ENCODE measurements around the gene SPATA31C1.
"Not testable (repeated sequence)": the region's sequence is repeated elsewhere in the genome, so short reads cannot be mapped to it uniquely, and the experiment has no call there.

SPATA31C1 gene

DNA sequence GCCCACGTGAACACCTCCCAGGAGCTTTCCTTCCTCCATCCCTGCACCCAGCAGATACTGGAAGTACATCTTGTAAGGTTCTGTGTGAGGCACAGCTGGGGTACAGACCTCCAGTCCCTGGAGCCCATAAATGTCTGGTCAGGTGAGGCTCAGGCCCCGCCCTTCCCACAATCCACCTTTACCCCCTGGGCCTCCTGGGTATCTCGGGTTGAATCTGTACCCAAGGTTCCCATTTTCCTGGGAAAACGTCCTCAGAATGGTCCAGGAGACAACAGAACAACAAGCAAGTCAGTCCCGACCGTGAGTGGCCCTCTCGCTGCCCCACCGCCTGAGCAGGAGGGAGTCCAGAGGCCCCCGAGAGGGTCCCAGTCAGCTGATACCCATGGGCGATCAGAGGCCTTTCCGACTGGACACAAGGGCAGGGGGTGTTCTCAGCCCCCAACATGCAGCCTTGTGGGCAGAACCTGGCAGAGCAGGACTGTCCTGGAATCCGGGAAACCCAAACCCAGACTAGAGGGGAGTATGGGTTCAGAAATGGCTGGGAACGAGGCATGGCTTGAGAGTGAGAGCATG is 30.7 kb upstream of the SPATA31C1 start:
- no peak for DNase-seq (ENCODE audit: low read depth)

- no peak for DNase-seq (ENCODE audit: low read depth)
Observed at GRCh38 chr9:87887661-87888480, 29.9 kb upstream of the SPATA31C1 start.

DNA sequence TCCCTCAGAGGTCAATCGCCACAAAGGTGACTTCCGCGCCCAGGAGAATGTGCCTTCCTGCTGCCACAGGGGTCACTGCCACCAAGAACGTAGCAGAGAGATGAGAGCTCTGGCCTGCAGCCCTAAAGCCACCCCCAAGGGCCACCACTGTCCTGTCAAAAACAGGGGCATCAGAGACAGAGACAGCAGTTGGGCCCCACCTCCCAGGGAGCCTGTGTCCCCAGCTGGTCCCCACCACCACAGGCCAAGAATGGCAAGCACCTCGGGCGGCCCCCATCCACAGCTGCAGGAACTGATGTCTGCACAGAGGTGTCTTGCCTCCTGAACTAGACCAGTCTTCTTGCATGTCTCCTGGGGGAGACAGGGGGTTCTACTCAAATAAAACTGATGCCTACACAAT is 29.3 kb upstream of the SPATA31C1 start:
- DNase-seq (ENCODE audit: low read depth) = no peak

DNA sequence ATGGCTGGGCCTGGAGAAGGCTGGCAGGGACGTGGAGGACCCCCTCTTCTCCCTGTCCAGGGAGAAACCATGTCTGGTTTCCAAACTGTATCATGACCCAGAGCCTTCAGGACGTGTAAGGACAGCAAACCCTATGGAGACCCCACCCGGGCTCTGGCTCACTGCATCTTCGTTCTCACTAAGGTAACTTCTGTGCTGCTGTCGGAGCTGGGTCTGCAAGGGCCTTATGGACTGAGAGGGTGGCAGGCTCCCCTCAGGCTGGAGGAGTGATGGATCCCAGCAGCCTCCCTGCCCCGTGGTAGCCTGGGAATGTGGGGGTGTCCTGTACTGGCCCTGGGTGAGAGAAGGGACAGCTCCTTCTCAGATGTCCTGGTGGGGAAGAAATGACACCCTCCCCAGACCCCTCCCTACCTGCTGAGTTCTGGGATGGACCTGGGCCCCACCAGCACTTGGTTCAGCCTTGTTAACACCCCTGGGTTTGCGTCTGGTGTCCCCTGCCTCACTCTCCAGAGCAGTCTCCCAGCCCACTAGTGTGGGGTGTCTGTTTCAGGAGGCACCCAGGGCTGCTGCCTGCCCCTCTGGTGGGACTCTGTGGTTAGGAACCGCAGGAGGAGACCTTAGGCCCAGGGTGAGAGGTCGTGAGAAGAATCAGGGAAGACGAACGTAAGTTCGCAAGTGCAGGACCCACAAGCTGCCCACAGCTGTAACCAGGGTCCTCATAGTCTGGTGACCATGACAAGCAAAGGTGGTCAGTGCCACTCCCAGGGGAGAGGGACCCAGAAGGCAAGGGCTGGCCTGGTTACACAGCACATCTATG is 28.5 kb upstream of the SPATA31C1 start:
- DNase-seq (ENCODE audit: low read depth) = no peak

- no peak for DNase-seq (ENCODE audit: low read depth)
Observed at GRCh38 chr9:87889882-87890252, 27.9 kb upstream of the SPATA31C1 start.

DNA sequence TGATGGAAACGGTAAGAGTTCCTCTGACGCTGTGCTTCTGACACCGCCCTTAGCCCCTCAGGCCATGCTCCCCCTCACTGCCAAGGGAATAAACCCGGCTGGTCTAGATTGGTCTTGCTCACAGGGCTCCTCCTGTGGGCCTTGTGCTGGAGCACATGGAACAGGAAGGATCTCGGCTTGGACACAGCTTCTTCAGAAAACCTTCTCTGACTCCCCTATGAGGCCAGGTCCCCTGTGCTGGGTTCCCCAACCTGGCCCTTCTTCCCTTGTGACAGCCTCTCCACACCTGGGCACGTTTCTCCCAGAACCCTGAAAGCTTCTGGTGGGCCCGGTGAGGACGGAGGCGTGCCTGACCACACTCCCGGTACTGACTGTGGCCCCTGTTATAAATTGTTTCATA is 26.9 kb upstream of the SPATA31C1 start:
- DNase-seq (ENCODE audit: low read depth) = no peak

- DNase-seq (ENCODE audit: low read depth) = no peak
Observed at GRCh38 chr9:87891754-87892153, 26.0 kb upstream of the SPATA31C1 start.

GRCh38 chr9:87892956-87893355 is 24.8 kb upstream of the SPATA31C1 start:
- DNase-seq (ENCODE audit: low read depth) = no peak

DNA sequence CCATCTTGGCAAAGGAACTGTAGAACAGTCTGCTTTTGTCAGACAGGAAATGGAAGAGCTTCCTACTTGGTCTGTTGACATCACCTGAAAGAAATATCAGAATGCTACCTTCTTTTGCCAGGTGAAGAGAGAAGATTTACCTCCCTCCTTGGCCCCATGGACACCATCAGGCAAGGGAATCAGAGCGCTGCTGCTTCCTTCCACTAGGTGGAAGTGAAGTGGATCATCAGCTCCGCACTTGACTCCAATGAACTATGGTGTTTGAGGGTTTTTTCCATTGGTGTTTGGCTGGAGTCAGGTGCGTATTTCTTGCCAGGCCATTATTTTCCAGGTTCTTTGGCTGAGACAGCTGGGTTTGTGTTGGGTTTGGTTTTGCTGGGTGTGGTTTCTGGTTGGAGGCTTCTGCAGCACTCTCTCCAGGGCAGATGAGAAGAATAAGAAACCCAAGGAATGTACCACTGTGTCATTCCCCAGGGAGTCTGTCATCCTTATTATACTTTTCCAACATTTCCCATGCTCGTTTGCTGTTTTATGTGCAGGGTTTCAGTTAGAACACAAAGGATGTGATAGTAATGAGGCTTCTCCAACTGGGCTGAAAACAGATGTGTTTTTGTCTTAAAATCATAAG is 22.6 kb upstream of the SPATA31C1 start:
- no peak for DNase-seq (ENCODE audit: low read depth)

GRCh38 chr9:87896891-87897290 is 20.9 kb upstream of the SPATA31C1 start:
- no peak for DNase-seq (ENCODE audit: low read depth)

- no peak for DNase-seq (ENCODE audit: low read depth)
Observed at GRCh38 chr9:87898151-87898550, 19.6 kb upstream of the SPATA31C1 start.

DNA sequence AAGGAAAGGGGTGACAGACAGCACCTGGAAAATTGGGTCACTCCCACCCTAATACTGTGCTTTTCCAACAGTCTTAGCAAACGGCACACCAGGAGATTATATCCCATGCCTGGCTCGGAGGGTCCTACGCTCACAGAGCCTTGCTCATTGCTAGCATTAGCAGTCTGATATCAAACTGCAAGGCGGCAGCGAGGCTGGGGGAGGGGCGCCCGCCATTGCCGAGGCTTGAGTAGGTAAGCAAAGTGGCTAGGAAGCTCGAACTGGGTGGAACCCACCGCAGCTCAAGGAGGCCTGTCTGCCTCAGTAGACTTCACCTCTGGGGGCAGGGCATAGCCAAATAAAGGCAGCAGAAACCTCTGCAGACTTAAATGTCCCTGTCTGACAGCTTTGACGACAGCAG is 15.4 kb upstream of the SPATA31C1 start:
- DNase-seq (ENCODE audit: low read depth) = not testable (repeated sequence)

GRCh38 chr9:87909310-87910041 is 8.3 kb upstream of the SPATA31C1 start:
- DNase-seq (ENCODE audit: low read depth) = no peak

DNA sequence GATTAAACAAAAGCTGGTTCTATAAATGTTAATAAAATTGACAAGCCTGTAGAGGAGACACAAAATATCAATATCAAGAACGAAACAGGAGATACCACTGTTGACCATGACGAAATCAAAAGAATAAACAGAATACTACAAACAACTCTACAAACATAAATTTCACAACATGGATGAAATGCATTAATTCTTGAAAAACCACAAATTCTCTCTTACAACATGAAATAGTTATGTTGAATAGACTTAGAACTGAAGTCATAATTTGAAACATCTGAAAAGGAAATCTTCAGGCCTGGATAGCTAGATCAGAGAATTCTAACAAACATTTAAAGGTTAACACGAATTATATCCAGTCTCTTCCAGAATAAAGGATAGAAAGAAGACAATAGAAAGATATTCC is 6.9 kb upstream of the SPATA31C1 start:
- no peak for DNase-seq (ENCODE audit: low read depth)

DNA sequence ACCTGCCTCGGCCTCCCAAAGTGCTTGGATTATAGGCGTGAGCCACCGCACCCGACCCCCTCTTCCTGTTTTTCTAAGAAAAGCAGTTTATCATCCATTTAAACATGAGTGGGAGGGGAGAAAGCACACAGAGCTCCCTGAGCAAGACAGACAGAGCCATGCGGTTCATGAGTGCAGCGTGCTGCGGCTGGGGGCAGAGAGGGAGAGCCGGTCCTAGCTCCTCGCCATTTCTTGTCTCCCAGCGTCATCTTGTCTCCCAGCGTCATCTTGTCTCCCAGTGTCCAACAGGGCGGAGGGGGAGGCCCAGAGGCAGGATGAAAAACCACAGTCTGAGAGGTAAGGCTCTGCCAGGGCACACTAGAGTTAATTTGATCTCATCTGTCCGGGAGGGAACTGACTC is 1.3 kb downstream of the SPATA31C1 start:
- not testable (repeated sequence) for DNase-seq (ENCODE audit: low read depth)

DNA sequence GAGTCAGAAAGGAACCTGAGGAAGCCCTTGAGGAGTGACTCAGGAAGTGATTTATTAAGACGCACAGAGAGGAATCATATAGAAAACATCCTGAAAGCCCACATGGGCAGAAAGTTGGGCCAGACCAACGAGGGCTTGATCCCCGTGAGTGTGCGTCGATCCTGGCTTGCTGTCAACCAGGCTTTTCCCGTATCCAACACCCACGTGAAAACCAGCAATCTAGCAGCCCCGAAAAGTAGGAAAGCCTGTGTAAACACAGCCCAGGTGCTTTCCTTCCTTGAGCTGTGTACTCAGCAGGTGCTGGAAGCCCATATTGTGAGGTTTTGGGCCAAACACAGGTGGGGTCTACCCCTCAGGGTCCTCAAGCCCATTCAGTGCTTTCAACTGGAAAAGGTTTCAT is 3.8 kb downstream of the SPATA31C1 start:
- not testable (repeated sequence) for DNase-seq (ENCODE audit: low read depth)

DNA sequence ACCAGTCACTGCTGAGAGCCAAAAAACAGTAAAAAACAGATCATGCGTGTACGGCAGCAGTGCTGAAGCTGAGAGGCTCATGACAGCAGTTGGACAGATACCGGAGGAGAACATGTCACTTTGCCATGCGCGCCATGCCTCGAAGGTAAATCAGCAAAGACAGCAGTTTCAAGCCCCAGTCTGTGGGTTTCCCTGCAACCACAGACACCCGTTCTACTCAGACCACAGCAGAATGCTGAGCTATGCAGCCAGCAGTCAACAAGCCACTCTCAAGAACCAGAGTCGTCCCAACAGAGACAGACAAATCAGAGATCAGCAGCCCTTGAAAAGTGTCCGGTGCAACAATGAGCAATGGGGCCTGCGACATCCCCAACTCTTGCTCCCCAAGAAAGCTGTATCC is 5.2 kb downstream of the SPATA31C1 start:
- DNase-seq (ENCODE audit: low read depth) = not testable (repeated sequence)

- DNase-seq (ENCODE audit: low read depth) = not testable (repeated sequence)
Observed at GRCh38 chr9:87924851-87925250, 7.1 kb downstream of the SPATA31C1 start.

- DNase-seq (ENCODE audit: low read depth) = not testable (repeated sequence)
Observed at GRCh38 chr9:87929152-87929551, 11.4 kb downstream of the SPATA31C1 start.

GRCh38 chr9:87934444-87934843 is 16.7 kb downstream of the SPATA31C1 start:
- DNase-seq (ENCODE audit: low read depth) = not testable (repeated sequence)

GRCh38 chr9:87937352-87937751 is 19.6 kb downstream of the SPATA31C1 start:
- DNase-seq (ENCODE audit: low read depth) = not testable (repeated sequence)

- not testable (repeated sequence) for DNase-seq (ENCODE audit: low read depth)
Observed at GRCh38 chr9:87937918-87938317, 20.2 kb downstream of the SPATA31C1 start.

Measured in stimulated activated CD8-positive, alpha-beta memory T cell treated with anti-CD3 and anti-CD28 coated beads, Interleukin-15, amount 100 ng/mL, for 24 hours (primary cell).